AG08395 (cell line): Measurements from ENCODE around the gene VSIG10.
"Not testable (repeated sequence)": the region's sequence is repeated elsewhere in the genome, so short reads cannot be mapped to it uniquely, and the experiment has no call there.

Source experiments
- DNase-seq: peaks from one replicate; pipeline ENCODE4 v3.0.0; 2012; ENCODE audit warnings: mixed read lengths, low spot score

VSIG10 gene

DNA sequence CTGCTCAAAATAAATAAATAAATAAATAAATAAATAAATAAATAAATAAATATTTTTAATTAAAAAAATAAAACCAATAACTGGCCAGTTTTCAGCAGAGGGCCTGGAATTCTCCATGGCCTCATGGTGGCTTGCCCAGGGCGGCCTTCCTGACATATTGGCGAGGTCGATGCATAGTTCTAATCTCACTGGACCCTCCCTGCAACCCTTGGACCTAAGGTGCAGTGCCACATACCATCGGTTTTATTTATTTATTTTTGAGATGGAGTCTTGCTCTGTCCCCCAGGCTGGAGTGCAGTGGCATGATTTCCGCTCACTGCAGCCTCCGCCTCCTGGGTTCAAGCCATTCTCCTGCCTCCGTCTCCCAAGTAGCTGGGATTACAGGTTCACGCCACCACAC is 3.9 kb upstream of the VSIG10 start:
- no peak for DNase-seq

DNA sequence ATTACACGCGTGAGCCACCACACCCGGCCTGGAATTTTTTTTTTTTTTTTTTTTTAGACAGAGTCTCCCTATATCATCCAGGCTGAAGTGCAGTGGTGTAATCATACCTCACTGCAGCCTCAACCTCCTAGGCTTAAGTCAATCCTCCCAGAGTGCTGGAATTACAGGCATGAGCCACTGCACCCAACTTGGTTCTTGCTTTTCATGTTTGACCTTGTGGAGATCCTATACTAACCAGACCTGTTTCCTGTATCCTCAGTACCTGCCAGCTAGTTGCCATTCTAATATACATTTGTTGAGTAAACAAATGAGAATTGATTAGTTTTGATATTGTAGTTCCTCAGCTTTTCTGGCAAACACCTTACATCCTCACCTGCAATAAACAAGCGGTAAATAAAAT is 3.2 kb upstream of the VSIG10 start:
- DNase-seq = no peak

DNA sequence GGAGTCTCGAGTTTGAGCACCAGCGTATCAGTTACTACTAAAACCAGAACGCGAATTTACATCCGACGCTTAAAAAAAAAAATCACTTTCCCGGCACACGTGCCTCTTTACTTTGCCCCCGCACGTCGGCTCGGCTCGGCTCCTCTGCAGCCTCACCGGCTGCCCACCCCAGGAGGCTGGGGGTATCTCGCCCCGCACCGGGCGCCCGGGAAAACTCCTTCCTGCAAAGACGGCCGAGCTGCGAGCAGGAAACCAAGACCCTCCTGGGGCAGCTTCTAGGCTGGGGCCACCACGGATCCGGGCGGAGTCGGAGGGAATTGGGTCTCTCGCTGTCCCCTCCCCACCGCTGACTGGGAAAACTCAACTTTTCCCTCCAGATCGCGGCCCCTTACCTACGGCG is 610 bp downstream of the VSIG10 start:
- DNase-seq = no peak

DNA sequence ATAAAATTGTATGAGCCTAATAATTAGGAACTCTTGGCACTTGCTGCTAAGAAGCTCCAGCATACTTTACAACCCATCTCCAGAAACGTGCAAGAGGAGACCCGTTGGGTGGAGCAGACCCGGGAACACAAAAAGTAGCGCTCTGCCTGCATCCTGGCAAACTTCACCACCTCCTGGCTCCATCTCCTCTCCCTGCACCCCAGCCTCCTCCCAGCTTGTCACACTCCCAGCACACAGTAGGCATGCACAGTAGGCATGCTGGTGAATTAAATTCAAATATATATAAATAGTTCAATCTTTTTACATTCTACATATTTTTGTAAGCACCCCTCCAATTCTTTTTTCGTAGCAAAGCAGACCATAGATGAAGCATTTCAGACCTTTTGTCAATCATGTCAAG is 1.2 kb downstream of the VSIG10 start:
- no peak for DNase-seq

DNA sequence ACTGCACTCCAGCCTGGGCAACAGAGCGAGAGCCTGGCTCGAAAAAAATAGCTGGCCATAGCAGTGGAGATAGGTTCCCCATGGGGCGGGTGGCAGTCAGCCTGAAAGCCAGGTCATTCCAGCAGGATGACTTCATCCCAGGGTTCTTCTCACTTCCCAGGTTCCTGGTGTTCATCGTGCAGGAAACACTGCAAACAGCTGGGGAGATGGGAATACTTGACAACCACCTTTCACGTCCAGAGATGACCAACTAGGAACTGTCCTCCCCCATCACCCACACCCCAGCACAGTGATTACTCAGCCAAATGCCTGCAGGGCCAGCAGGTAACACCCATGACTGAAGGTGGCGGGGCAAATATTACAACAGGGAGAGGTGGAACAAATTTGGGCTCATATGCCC is 1.7 kb downstream of the VSIG10 start:
- DNase-seq = no peak

DNA sequence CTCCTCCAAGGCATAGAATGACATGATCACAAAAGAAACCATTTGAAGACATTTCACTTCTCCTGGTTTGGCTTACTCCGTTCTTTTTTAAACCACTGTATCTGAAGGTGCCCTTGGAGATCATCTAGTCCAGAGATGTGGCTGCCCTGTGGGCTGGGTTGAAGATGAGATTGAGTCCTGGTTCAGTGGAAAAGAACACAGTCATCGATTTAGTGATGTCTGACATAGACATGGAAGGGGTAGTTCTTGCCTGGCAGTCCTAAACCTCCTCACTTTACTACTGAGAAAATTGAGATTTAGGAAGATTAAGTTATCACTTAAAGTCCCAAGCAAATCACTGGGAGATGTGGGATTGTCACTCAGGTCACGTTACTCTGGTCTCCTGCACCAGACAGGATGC is 2.8 kb downstream of the VSIG10 start:
- DNase-seq = no peak

DNA sequence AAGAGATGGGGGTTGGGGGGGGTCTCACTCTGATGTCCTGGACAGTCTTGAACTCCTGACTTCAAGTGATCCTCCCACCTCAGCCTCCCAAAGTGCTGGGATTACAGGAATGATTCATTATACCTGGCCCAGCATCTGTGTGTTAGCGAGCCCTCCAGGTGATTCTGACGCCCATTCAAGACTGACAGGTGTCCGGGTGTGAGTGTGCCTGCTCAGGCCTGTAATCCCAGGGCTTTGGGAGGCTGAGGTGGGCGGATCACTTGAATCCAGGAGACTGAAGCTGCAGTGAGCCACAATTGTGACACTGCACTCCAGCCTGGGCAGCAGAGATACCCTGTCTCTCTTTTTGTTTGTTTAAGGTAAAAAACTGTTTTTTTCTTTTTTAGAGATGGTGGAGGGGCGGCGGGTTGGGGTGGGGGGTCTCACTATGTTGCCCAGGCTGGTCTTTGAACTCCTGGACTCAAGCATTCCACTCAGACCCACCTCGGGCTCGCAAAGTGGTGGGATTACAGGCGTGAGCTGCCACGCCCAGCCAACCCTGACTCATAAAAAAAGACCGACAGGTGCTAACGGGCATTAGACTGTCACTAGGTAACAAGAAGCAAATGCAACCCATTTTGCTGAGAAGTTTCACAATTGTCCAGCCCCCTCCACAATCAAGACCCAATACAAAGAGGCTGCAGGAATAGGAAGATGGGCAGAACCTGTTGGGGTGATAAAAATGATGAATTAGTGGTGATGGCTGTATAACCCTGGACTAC is 4.7 kb downstream of the VSIG10 start:
- no peak for DNase-seq

DNA sequence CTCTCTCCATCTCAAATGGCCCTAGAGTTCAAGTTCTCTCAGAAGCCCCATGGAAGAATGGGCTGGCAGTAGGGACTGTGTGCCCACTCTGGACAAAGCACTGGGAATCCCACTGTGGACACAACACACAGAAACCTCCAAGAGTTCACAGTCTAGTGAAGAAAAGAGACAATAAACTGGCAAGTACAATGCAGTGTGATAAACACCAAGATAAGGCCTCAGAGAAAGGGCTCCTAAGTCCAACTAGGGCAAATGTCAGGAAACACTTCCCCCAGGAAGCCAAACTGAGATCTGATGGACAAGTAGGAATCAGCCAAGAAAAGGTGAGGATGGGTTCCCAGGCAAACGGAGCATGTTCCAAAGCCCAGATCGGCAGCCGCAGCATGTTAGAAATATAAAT is 5.4 kb downstream of the VSIG10 start:
- no peak for DNase-seq

DNA sequence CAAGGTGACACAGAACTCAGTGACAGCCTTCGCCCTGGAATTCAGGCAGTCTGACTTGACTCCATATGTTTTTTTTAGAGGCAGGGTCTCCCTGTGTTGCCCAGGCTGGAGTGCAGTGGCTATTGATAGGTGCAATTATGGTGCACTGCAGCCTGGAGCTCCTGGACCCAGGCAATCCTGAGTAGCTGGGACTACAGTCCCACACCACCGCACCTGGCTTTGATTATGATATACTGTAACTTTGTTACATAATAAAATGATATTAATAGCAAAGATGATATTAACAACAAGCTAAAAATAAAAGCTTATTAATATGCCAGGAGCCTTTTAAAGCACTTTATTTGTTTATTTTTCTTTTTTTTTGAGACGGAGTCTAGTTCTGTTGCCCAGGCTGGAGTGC is 9.8 kb downstream of the VSIG10 start:
- DNase-seq = no peak

DNA sequence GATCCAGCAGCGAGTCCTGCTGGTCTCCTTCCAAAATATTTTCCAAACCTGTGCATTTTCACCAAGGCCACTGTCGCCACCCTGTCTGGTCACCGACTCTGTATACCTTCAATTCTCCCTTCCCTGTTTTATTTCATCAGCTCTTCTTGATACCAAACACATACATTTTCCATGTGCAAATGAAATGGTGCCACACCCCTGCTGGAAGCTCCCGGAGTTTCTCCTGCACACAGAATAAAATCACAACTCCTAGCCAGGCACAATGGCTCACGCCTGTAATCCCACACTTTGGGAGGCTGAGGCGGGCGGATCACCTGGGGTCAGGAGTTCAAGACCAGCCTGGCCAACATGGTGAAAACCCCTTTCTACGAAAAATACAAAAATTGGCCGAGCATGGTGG is 14.0 kb downstream of the VSIG10 start:
- DNase-seq = no peak

DNA sequence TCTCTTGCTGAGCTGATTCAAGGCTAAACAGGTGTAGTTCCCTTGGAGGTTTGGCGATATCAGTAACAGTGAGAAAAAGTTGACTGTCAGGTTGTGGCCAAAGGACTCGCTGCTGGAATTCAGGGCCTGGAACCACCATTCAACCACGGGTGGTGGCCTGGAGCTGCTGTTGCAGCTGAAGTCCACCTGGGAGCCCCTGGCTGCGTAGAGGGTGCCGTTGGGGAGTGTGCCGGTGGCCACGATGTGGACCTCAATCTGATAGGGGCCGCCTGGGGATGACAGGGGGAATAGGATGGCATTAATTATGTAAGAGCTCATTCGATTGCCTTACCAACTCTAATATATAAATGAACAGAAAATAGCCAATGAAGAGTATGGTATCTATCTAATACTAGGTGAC is 21.6 kb downstream of the VSIG10 start:
- no peak for DNase-seq

DNA sequence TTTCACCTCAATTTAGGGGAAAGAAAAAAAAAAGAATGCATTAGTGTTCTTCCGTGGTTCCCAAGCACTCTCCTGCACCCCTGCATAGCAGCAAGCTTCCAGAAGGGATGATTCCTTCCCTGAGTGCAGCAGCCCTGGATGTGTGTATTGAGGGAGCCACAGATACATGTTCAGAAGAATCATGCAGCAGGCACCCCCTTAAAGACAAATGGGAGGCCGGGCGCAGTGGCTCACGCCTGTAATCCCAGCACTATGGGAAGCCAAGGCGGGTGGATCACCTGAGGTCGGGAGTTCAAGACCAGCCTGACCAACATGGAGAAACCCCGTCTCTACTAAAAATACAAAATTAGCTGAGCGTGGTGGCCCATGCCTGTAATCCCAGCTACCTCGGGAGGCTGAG is 22.3 kb downstream of the VSIG10 start:
- DNase-seq = not testable (repeated sequence)

DNA sequence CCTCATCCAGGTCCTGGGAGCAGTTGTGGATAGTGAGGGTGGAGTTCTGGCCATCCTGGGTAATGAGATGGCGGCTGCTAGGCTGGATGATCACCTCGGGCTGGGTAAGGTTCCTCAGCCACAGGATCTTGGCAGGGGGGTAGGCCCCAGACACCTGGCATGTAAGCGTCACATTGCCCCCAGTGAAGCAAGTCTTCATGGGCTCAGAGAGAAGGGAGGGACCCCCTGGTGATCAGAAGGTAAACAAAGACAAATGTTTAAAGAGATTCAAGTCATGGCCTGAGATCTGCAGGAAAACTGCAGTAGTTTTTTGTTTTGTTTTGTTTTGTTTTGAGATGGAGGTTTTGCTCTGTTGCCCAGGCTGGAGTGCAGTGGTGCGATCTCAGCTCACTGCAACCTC is 30.0 kb downstream of the VSIG10 start:
- no peak for DNase-seq

DNA sequence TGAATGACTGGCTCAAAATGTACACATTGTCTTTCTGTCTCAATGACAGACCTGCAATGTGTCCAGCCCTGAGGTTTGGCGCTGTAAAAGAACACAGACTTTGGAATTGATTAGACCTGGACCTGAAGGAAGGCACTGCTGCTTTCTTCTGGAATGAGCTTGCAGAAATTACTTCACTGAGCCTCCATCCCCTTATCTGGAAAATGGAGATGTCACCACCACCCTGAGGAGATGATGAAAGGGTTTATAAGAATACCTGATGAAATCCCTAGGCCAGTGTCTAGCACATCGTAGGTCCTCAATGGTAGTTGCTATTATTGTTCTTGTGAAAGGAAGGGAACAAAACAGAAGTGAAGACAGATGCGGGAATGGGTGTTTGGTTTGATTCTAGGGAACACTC is 33.2 kb downstream of the VSIG10 start:
- DNase-seq = no peak

DNA sequence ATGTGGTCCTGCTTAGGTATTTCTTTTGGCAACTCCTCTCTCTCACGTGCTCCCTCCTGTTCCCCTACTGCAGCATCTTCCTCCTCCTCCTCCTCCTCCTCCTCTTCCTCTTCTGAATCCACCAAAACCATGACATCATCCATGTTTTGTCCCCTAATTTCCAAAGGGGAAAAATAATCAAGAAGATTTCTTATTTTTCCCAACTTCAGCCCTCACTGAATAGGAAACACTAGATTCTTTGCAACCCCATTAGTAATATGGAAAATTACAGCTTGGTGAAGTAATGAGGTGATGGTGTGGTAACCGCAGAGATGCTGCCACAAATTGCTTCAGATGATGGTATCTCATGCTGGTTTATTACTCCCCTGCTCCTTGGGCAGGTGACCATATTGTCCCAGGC is 35.4 kb downstream of the VSIG10 start:
- no peak for DNase-seq

DNA sequence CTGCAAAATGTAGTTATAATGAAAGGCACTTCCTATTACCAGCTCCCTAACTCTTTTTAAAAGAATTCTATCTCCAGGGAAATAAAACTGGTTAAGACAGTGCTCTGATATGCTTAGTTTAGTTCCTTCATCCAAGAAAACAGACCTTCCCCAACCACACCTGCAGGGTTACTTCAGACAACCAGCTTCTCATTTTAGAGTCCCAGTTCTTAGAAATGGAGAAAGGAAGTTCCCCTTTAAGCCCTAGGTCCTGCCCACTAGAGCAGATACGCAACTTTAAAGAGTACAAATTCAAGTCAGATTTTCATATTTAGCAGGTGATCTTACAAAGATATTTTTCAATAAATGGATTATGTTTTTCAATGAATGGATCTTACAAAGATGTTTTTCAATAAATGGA is 38.4 kb downstream of the VSIG10 start:
- DNase-seq = no peak

DNA sequence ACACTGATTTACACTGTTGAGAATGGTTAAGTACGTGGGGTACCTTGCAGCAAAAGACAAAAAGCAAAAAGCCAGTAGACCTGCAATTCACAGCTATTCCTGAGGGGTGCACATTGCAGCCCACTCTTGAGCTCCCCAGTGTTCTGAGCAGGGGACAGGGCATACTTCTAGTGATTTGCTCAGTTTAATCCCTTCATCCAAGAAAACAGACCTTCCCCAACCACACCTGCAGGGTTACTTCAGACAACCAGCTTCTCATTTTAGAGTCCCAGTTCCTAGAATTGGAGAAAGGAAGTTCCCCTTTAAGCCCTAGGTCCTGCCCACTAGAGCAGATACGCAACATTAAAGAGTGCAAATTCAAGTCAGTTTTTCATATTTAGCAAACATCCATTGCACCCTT is 39.2 kb downstream of the VSIG10 start:
- no peak for DNase-seq

DNA sequence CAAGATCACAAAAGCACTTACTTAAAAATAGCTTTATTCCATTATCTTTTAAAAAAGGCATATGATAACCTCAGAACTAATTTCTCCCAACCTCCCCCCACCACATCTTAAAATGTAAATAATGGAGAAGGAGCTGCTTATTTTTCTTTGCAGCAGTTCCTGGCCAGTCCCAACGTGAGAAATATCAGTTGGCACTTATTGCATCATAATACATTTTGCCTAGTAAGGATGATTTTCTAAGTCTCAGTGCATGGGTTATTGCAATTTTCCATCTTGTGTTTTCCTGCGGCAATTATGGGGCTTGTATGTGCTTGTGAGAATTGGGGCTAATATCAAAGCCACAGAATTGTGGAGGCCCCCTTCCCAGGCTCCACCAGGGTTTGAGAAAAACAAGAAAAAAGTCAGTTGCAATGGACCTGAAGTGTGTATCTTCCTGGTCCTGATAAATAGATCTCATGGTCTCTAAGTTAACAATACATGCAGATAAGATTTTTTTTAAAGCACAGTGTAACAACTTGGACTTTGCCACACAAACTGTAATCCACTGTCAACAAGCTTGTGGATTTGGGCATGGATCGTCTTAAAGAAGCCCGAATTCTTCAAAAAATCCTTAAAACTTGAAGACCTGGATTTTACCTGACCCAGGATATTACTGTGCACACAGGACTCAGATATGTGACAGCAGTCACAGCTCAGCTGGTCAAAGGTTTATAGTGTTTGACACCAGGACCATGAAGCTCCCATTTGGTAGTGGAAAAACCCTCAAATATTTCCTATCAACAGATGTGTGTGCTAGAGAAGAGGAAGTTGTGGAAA is 40.0 kb downstream of the VSIG10 start:
- no peak for DNase-seq

DNA sequence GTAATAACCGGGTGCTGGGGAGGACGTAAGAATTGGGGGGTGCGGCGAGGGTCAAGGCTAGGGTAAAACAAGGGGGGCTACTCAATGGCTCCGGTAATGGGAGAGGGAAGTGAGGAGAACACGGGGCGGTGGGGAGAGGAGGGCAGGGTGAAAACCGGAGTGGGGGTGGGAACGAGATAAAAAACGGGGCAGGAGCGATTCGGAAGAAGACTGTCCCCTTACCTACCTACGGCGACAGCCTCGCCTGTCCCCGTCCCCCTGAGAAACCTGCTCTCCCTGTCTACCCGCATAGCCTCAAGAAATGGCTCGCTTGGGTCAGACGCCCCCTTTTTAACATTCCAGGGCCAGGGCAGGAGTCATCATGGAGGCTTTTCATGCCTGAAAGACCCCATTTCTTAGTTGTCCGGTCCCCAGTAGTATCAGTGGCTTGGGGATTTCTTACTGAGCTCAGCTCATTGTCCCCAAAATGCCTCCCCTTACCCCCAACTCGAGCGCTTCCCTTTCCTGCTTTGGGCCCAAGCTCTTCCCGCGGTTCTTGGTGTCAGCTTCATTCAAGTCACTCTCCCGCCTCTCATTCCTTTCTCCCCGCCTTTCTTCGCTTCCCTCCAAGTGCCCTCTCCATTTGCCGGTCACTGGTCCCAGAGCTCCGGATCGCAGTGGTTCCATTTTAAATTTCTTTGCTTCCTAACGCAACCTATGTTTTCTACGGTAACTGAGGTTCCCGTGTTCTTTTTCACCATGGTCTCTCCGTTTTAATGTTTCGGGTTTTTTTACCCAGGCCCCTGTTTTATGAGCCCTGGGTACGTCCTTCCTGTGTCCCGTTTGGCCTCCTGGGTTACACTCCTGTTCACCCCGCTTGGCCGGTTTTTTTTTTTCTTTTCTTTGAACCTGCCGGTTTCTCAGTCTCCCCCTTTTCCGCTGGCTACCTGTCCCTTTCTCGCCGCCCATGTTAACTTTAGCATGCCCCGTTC is 41.7 kb downstream of the VSIG10 start:
- DNase-seq = peak; percentile 84

DNA sequence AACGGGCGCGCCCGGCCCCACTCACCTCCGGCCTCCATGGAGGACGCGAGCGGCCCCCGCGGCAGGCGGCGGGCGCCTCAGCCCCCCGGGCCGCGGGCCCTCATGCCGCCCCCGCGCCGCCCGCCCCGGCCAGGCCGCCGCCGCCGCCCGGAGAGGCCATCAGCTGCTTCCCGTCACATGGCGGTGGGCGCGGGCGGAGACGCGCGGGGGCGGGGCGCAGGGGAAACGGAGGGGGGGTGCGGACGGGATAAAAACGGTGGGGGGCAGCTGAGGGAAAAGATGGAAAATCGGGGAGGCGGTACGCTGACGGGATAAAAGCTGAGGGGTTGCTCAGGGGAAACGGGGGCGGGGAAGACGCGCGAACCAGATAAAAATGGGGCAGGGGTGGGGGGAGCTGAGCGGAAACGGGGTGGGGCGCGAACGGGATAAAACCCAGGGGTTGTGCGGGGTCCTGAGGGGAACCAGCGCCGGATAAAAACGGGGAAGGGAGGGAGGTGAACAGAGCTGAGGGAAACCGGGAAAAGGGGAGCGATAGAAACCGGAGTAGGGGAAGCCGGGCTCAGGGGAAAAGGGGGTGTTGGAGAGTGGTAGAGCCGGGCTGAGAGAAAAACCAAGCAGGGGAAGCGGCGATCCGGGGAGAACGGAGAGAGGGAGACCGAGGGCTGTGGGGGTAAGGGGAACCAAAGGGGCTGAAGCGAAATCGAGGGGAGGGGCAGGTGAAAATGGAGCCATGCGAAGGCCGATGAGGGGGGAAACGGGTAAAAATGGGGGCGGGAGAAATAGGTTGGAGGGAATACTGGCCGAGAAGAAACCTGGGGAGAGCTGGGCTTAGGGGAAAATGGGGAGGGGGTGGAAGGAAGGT is 42.6 kb downstream of the VSIG10 start, which contains the start of gene WSB2:
TSS of gene WSB2 (minus strand) at position 169 of the 862 bp plus-strand sequence. CDS start at position 38, 131 bp downstream.
- peak; percentile 65 for DNase-seq

DNA sequence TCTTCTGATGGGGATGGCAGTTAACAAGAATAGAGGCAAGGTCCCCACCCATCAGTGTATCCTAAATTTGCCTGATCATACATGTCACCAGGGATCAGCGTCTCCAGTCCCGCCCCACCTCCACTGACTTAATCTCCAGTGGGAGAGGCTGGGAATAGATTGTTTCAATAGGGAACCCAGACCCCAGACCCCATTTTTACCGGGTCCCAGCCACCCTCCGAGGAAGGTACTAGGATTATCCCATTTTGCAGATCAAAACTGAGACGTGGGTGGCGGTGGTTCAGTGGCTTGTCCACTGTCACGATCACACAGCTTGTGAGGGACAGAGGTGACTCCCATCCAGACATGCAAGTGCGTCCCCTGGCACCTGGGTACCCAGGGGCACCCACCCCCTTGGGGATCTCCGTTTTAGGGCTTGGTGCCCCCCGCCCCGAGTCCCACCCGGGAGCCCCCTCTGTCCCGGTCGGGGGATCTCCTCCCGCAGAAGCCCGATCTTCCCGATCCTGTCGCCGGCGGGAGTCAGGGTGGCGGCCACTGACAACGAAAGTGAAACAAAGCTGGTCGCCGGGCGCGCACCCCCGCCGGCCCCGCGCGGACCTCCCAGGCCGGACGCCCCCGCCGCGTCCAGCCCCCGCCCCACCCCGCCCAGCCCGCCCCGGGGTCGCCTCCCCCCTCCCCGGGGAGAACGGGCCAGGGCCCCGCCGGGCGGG is 43.4 kb downstream of the VSIG10 start:
- DNase-seq = peak; percentile 58
